AG04450 (cell line): ENCODE data around the gene KRT71. TPM values are rescaled to one million over a fixed set of nuclear protein-coding genes. Genes with fewer than 3 reads are reported as not detected.

Experiments used
- CTCF ChIA-PET: fragments of 300-600, 350-600 bp; formaldehyde crosslinking; extraction: SDS; loops from one replicate; lab custom pipeline; 2022; ENCODE audit warnings: antibody characterized with exemption, inconsistent platforms; lab: Charles Lee
- POLR2A ChIA-PET: fragments of 350-600 bp; formaldehyde crosslinking; extraction: SDS; loops from one replicate; lab custom pipeline; 2021; ENCODE audit warnings: antibody characterized with exemption, inconsistent platforms; lab: Yijun Ruan, JAX
- DNase-seq: peaks from one replicate; pipeline ENCODE4 v3.0.0-alpha.2; 2011; ENCODE audit warnings: low read depth, low spot score
- H3K27ac ChIP-seq: one replicate; pipeline ENCODE4 v1.5.1; 2012; ENCODE audit warnings: low read depth, low read length, control low read depth
- H3K27me3 ChIP-seq: one replicate; pipeline ENCODE4 v1.6.0; 2012; ENCODE audit warnings: low read length; ENCODE audit not compliant: control insufficient read depth, insufficient read depth
- H3K4me3 ChIP-seq: 2 replicates; pipeline ENCODE4 v1.5.1; 2011; ENCODE audit warnings: mild to moderate bottlenecking, low read depth, low read length, control low read depth
- H3K9me3 ChIP-seq: 2 replicates; pipeline ENCODE4 v1.5.1; 2012; ENCODE audit warnings: low read length; ENCODE audit not compliant: control insufficient read depth, insufficient read depth
- CTCF ChIP-seq: IDR thresholded peaks from 2 replicates; pipeline ENCODE4 v1.5.1; 2011; ENCODE audit warnings: low read depth, low read length, control low read depth, inconsistent platforms
- polyA plus RNA-seq: library from polyadenylated mRNA; depleted of rRNA; stranded (reverse); fragments of >200 nt; gene quantifications from 2 replicates; pipeline ENCODE4 v1.2.3, GENCODE V29; 2011

KRT71 gene
- polyA plus RNA-seq, 1 experiment: not detected

GRCh38 chr12:52518574-52519386 lies 34.2 kb downstream of the KRT71 start:
- POLR2A ChIA-PET: no interaction called here
- CTCF ChIA-PET: no interaction called here
- no peak overlapping the region for H3K27ac ChIP-seq

DNA sequence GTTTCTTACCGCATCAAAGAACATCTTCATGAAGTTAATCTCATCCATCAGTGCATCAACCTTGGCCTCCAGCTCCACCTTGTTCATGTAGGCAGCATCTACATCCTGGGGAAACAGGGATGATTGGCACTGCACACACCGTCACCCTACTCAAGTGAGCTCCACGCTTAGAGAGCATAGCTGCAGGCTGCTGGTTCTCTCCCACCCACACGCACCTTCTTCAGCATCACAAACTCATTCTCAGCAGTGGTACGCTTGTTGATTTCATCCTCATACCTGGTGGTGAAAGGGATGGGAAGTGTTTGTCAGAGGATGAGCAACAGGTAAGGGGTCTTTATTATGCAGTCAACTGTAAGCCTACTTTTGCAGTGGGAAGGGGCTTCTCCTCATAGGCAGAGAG lies 35.1 kb downstream of the KRT71 start:
- ChIA-PET POLR2A (no interaction called here), CTCF (no interaction called here)
- Histone ChIP-seq H3K27ac (no peak overlapping the region), H3K4me3 (no peak overlapping the region), H3K9me3 (no peaks in the 10 kb centered on the region; the same call in 1 of the 2 replicates), H3K27me3 (peaks cover 7% of the 10 kb centered on the region)
- DNase-seq: no peak
- TF ChIP-seq CTCF: no peak

More at GRCh38 chr12:52518574-52519386, 34.2 kb downstream of the KRT71 start:
- H3K4me3 ChIP-seq: no peak overlapping the region
- peaks cover 9% of the 10 kb centered on the region for H3K27me3 ChIP-seq
- DNase-seq: no peak
- TF ChIP-seq CTCF: no peak
- no peaks in the 10 kb centered on the region; the same call in 1 of the 2 replicates for H3K9me3 ChIP-seq

DNA sequence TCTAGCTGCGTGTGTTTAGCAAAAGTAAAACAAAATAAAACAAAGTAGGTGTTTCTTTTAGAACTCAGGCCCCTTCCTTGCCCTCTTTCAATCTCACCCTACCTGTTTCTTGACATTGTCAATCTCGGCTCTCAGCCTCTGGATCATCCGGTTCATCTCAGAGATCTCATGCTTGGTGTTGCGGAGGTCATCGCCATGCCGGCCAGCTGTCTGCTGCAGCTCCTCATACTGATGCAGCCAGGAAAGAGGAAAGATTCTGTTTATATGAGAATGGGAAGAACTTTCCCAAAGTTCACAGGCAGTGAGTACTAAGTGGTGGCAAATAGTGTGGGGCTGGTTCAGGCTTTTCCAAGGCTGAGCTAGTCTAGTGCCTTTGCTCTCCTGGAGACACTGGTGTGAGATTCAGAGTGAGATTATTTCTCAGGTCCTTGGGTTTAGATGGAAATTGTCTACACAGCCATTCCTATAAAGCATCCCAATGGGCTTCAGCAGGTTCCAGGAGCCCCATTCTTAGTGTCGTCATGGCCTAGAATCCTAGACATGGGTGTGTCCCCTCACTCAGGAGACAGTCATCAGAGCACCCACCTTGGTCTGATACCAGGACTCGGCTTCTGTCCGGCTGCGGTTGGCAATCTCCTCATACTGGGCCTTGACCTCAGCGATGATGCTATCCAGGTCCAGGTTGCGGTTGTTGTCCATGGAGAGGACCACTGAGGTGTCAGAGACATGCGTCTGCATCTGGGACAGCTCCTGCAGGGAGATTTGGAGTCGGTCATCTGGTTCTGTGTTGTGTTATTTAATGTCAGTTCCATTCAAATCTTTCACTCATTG lies 35.7 kb downstream of the KRT71 start:
- H3K4me3 ChIP-seq: no peak overlapping the region
- DNase-seq: no peak
- H3K9me3 ChIP-seq: no peaks in the 10 kb centered on the region; the same call in 1 of the 2 replicates
- POLR2A ChIA-PET: no interaction called here
- H3K27me3 ChIP-seq: peaks cover 7% of the 10 kb centered on the region
- TF ChIP-seq CTCF: no peak
- H3K27ac ChIP-seq: no peak overlapping the region
- CTCF ChIA-PET: no interaction called here

GRCh38 chr12:52515927-52516831 lies 36.8 kb downstream of the KRT71 start:
- TF ChIP-seq CTCF: no peak
- Histone ChIP-seq H3K27me3 (peaks cover 6% of the 10 kb centered on the region), H3K4me3 (no peak overlapping the region), H3K9me3 (no peaks in the 10 kb centered on the region; the same call in 1 of the 2 replicates), H3K27ac (no peak overlapping the region)
- CTCF ChIA-PET: no interaction called here
- POLR2A ChIA-PET: no interaction called here
- no peak for DNase-seq
